GM21423 (cell line): Measurements from ENCODE around the gene ZFP36L1.
"Not testable (repeated sequence)": the region's sequence is repeated elsewhere in the genome, so short reads cannot be mapped to it uniquely, and the experiment has no call there.

Source experiments
- ATAC-seq: cut with Tn5 transposase; IDR thresholded peaks from one replicate; pipeline ENCODE4 v1.9.1; 2021; ENCODE audit warnings: mild to moderate bottlenecking, moderate library complexity; ENCODE audit not compliant: unreplicated experiment

The ZFP36L1 gene

DNA sequence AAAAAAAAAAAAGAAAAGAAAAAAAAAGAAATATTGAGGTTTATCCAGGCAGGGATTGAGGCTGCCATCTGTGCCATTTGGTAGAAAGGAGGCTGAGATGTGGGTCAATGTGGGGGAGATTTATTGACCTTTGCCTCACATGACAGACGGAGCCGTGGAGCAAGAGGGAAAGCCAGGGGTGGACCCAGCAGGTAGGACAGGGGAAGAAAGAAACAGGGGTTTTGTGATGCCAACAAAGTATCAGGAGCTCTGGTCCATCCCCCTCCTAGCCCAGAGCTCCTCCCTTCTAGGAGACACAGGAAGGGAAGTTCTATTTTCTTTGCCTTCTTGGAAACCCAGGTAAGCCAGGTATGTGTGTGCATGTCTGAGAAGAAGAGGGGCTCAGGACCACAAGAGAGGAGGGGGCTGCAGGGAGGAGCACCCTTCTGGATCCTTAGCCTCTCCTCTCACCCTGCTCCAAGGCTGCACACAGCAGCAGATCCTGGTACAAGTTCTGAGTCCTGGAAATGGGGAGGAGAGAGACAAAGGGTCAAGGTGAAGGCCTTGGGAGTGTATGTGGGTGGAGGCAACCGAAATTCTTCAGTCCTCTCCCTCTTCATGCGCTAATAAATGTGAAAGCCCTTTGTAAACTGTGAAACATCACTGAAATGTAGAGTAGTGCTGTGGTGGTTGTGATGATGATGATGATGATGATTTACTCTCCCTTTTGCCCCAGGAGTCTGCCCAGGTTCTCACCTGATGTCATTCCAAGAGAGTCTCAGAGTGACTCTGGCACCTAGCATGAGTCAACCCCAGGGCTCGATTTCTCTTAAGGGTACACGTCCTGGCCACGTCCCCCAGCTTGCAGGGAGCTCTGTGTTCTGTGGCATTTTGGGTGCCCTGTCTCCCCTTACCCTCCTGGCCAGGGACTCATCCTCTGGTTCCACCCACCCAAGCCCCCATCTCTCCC is 26.3 kb downstream of the ZFP36L1 start:
- ATAC-seq: no peak

DNA sequence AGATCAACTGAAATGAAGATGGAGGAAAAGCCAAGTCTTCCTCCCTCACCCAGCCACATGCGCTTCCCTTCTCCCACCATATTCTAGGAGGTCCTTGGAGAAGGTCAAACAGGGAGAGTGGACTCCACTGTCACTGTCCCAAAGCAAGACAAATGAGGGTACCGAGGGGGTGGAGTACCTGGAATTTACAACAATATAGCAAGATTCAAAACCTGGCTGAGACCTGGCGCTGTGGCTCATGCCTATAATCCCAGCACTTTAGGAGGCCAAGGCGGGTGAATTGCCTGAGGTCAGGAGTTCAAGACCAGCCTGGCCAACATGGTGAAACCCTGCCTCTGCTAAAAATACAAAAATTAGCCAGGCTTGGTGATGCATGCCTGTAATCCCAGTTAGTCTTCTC is 29.0 kb downstream of the ZFP36L1 start:
- ATAC-seq: not testable (repeated sequence)

DNA sequence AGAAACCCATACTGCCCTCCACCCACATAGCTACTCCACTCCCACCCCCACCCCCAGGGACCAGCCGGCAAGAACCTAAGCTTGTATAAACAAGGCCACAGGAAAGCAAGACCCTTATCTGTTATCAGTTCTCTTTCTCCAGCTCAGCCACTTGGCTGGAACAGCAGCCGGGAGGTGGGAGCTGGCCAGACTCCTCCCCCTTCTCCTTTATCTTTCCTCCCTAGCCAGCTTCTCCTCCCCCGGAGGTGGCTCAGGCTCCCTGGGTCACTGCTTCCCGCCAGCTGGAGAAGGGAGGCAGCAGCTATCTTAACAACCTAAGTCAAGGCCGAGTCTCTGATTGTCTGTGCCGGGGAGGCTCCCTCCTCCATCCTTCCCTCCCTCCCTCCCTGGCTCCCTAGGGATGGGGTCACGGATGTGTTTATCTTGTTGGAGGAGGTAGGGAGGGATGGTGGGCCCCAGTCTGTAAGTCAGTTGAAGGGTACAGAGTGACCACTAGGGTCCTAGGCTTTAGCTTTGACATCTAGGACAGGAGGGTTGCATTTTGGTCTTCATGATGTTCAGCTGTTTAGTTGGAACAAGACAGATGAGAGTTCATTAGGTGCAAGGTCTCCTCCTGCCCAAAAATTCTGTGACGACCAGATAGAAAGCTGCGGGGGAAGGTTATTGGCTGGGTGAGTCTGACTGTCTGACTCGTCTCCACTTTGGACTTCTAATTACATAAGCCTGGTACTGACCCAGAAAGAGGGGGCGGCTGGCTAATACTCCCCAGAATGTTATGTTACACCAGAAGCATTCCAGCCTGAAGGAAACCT is 29.7 kb downstream of the ZFP36L1 start:
- no peak for ATAC-seq

DNA sequence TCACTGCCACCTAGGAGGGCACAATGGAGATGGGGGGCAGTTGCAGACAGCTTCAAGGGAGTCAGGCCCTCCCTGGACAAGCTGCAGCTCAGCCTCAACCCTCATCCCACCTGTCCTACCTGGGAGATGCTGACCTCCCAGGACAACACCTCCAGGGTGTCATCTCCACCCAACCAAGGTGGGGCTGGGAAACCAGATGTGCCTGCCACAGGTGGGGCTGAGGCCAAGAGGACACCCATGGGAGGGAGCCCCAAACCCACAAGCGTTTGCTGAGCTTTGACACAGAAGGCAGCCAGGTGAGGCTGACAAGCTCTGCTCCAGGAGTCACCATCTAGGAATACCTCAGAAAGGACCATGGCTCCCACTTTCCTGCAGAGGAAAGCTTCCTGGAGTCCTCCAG is 31.5 kb downstream of the ZFP36L1 start:
- ATAC-seq: no peak

DNA sequence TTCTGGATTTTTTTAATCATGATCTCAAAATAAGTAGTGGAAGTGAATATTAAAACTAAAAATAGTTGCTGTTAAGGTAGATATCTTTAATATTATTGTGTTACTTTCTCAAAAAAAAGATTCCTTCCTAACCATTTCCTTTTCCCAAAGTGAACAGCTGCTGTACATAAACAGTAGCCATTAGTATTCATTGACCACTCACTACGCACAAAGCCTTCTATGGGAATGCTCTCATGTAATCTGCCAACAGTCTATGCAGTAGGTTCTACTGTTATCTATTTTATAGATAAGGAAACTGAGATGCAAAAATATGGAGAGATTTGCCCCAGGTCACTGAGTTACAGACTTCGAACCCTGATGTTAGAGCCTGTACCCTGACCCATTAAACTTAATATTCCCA is 32.1 kb downstream of the ZFP36L1 start:
- ATAC-seq: no peak

DNA sequence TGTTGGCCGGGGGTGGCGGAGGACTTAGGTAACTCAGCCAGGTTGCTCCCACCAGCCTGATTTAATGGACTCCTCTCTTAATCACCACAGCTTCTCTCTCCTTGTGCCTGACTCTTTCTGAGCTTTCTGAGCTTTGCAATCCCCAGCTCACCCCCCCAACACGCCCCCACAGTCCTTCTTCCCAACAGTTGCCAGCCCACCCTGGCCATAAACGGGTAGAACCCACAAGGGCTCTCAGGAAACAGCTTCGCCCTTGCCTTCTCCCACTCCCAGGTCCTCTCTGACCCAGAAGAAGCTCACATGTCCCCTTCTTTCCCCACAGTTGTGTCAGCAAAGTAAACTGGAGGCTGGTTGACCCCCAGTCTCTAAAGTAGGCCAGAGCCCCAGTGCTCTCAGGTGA is 32.9 kb downstream of the ZFP36L1 start:
- no peak for ATAC-seq

DNA sequence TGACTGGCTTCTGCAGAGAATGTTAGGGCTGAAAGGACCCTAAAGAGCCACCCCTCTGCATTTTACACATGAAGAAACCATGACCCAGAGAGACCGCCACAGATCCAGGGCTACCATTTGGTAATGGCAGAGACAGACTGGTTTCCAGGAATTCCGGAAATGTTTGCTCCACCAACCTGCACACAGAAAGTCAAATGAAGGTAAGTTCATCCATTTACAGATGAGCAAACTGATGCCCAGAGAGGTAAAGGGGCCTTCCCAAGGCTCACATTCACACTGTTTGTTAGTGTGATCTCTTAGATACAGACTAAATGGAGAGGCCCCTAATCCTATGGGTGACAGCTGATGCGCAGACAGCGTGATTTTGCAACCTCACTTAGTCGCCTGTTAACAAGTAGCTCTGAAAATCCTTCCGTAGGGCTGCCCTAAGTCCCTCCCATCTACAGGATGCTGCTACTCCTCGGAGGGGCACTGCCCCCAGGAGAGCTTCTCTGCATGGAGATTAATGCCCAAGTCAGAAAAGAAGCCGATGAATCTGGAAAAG is 33.8 kb downstream of the ZFP36L1 start:
- no peak for ATAC-seq

DNA sequence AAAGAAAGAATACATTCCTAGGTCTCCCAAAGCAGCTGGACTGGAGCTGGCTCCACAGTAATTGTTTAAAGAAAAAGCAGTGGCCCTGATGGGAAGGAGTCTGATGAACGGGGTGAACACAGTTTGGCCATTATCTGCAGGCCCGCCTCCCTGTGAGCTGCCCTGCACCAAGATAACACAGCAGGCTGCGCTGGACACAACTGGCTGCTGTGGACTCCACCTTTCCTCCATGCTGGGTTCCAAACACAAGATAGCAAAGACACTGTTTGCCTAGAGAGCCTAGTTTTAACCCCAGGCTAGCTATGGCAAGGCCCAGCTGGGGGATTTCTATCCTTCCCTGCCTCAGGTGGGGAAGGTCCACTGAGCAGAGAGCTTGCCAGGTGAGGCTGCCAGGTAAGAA is 34.6 kb downstream of the ZFP36L1 start:
- no peak for ATAC-seq

DNA sequence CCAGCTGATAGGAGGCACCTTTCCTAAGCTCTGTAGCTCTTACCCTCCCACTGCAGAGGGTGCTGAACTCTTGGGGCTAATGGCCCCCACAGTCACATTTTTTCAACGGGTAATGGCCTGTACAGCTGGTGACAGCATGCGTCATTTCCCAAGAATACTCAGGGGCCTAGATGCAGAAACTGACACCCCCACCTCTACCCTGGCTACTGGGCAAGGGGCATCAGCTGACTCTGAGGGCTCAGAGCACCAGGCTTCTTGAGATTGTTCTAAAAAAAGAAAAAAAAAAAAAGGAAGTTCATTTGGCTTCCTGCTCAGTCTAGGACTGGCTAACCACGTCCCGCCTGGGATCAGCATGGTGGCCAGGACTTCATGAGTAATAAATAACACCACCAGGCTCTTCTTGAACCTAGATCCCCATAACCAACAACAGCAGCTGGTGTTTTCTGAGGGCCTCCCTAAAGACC is 35.2 kb downstream of the ZFP36L1 start:
- no peak for ATAC-seq

DNA sequence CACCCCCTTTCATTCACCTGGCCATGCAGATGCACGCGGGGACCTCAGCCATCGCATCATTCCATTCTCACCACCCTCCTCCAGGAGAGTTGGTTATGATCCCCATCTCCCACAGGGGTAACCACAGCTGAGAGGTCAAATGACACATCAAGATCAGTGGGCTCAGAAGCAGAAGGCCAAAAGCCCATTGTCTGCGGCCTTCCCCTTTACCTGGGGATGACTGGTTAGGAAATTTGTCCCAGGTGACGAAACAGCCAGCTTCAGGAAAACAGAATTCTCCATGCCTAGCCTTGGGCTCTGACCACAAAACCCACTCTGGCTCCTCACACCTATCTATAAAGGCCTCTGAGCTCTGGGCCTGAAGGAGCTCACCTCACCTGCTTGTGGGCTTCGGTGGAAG is 36.1 kb downstream of the ZFP36L1 start:
- ATAC-seq: no peak

DNA sequence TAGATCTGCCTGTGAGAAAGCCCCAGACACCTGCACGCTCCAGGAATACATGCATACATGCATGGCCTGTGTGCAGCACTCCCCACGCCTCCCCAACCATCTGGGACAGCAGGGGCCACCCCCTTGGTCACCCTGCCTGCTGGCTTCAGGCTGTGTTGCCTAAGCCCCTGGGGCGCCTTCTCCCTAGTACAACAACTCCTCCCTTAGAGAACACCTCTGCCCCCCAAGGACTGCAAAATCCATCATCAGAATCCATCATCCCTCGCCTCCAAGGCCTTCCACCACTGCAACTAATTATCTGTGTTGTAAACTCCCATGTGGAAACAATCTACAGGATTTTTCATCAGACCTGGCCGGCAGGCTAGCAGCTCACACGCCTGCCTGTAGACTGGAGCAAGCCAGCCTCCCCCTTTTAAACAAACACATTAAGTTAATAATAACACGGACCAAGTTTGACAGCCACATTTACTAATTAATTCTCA is 36.8 kb downstream of the ZFP36L1 start:
- no peak for ATAC-seq

DNA sequence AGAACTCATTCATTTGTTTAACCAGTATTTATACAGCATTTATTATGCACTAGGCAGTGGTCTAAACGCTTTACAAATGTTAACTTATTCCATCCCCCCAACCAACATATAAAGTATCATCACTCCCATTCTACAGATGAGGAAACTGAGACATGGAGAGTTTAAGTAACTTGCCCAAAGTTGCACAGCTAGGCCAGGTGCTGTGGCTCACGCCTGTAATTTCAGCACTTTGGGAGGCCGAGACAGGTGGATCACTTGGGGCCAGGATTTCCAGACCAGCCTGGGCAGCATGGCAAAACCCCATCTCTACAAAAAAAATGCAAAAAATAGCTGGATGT is 37.9 kb downstream of the ZFP36L1 start:
- no peak for ATAC-seq

DNA sequence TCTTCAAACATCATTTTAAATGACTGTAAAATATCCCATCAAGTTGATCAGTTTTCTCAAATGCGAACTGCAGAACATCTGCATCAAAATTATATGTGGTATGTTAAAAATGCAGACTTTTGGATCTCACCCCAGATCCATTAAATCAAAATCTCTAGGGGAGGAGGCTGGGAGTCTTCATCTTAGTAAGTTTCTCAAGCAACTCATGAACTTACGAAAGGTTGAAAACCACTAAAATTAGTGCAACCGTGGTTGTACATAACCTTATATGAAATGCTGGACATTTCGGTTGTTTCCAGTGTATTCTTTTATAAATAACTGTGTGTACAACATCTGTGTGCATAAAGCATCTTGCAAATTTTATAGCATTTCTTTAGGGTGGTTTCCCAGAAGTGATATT is 39.2 kb downstream of the ZFP36L1 start:
- ATAC-seq: no peak

DNA sequence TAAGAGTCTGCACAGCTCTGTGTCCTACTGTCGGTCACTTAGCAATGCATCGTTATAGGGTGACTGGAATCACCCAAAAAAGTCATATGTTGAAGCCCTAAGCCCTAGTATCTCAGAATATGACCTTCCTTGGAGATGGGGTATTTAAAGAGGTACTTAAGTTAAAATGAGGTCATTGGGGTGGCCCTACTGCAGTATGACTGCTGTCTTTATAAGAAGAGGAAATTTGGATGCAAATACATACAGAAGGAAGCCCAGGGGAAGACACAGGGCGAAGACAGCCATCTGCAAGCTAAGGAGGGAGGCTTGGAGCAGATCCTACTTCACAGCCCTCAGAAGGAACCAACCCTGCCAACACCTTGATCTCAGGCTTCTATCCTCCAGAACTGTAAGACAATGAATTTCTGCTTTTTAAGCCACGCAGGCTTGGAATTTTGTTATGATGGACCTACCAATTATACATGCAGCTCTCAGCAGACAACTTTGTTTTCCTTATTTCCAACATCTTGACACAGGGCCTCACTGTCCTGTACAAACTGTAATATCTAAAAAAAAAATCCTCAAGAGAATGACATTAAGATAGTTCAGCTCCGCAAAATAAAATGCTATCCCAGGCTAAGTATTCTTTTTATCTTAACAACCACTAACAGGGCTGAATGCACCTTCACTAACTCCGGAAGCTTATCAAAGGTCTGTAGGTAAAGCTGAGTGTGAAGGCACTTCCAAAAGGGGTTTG is 40.4 kb downstream of the ZFP36L1 start:
- ATAC-seq: no peak

DNA sequence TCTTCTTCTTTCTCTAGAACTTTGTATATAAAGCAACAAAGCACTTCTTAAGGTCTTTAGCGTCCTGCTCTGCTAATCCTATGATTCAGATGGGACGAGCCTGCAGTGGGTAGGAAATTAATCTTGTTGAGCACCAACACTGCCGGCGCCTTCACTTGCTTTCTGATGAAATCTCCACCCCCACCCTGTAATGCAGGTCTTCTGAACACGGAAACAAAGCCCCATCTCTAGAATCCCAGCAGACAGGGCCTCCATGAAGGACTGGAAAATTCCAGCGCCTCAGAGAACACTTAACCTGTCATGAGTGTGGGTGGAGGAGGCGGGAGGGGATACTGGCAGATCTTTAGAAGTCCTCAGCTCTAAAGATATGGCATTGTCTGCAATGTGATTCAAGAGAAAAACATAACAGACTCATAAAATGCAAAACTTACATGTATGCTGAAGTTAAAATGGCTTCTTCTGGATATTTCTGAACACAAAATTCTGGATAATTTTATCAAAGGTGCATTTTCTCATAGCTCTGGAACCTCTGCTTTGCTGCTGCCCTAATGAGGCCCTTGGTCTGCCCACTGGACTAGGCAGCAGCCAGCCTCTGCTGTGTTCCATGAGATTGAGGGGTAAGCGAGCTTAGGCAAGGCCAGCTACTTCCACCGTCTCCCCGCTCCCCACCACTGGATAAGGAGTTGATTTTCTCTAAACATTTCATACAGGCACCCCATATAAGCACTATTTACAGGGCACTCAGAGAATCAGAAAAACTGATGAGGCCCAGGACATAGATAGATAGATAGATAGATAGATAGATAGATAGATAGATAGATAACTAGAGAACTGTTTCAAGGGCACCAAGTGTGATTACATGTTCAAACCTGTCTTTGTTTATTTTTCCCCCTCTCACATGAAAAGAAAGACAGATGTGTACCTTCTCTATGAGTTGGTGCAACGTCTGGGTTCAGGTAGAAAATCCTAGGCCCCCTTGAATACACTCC is 43.1 kb downstream of the ZFP36L1 start:
- no peak for ATAC-seq

DNA sequence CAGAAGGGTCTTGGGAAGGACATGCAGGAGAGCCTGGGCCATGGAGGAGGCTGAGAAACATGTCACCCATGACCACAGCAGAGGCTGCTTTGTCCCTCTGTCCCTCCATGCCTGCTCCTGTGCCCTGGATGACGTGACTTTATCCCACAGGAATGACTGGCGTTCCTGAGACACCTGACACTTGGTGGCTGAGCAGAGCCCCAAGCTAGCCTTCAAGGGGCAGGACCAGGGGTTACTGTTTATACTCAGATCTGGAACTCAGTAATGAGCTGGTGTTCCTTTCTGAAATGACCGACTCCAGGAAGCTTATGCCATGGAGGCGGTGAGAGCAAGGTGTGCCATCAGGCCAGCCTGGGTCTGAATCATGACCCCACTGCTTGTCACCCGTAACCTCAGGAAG is 44.2 kb downstream of the ZFP36L1 start:
- no peak for ATAC-seq

DNA sequence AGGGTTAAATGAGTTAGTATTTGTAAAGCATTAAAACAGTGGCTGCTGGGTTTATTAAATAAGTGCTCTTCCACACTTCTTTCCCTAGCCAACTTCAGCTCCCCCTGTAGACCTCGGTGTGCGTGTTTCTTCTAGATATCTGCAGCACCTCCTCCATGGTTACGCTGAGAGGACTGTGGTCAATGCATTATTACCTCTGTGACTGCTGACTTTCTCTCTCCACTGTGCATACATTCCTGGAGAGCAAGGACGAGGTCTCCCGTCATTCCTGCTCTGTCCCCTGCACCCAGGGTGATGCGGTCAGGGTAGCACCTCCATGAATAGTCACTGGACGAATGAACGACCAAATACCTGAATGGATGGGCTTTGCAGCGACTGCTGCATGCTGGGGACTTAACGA is 44.6 kb downstream of the ZFP36L1 start:
- ATAC-seq: no peak

DNA sequence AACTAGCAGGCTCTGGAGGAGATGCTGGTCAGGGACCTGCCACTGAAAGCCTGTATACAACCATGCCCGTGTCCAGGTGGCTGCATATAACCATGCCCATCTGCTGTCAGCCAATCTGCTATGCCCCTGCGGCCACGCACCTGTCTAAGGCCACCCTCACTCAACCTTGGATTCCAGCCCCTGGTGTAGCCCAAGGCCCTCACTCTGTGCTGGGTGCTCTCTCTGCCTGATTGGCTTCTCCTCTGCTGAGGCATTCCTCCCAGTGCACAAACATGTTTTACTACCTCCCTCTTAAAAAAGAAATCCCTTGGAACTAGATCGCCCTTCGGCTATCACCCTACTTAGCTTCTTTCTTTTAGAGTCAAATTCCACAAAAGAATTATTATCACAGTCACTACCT is 45.5 kb downstream of the ZFP36L1 start:
- ATAC-seq: no peak

DNA sequence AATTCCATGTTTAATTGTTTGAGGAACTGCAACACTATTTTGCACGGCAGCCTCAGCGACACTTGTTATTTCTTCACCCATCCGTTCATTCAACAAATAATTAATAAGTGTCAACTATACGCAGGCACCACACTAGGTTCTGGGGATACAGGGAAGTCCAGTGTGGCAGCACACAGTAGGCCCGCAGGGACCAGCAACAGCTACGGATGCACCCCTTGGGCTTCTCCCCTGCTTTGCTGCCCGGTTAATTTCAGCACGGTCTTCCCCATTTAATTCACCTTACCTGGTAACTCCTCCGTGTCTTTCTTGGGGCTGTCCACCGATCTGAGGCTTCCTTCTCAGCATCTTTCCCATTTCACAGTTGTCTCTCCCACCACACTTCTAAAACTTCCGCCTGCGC is 48.3 kb downstream of the ZFP36L1 start:
- no peak for ATAC-seq
